Measurements from ENCODE around the gene KDM5C.
A peak's percentile ranks its signal among the peaks of the same experiment; 100 is the strongest.

KDM5C gene

GRCh38 chrX:53224860-53225797 is at the start of gene KDM5C:
TSS of gene KDM5C (minus strand) at chrX:53225207. CDS start at chrX:53224889, 318 bp downstream.
- peak; percentile 82 to 83 for DNase-seq (ENCODE audit: low read depth in 2 of 2)

GRCh38 chrX:53272808-53273337 is 47.9 kb upstream of the KDM5C start:
- DNase-seq (ENCODE audit: low read depth in 2 of 2): no peak

- DNase-seq (ENCODE audit: low read depth in 2 of 2): no peak
These were observed 44.6 kb upstream of the KDM5C start for GRCh38 chrX:53269536-53270107.

GRCh38 chrX:53268173-53268572 is 43.2 kb upstream of the KDM5C start:
- no peak for DNase-seq (ENCODE audit: low read depth in 2 of 2)

GRCh38 chrX:53266914-53267313 is 41.9 kb upstream of the KDM5C start:
- DNase-seq (ENCODE audit: low read depth in 2 of 2): no peak

- peak; percentile 57 to 58 for DNase-seq (ENCODE audit: low read depth in 2 of 2)
These were observed 41.0 kb upstream of the KDM5C start for GRCh38 chrX:53265771-53266574.

- DNase-seq (ENCODE audit: low read depth in 2 of 2): no peak
These were observed 38.6 kb upstream of the KDM5C start for GRCh38 chrX:53263597-53264094.

- DNase-seq (ENCODE audit: low read depth in 2 of 2): no peak
These were observed 37.9 kb upstream of the KDM5C start for GRCh38 chrX:53262918-53263394.

- DNase-seq (ENCODE audit: low read depth in 2 of 2): no peak
These were observed 37.3 kb upstream of the KDM5C start for GRCh38 chrX:53262189-53262917.

- DNase-seq (ENCODE audit: low read depth in 2 of 2): no peak
These were observed 36.5 kb upstream of the KDM5C start for GRCh38 chrX:53261355-53261972.

GRCh38 chrX:53260836-53261235 is 35.8 kb upstream of the KDM5C start:
- DNase-seq (ENCODE audit: low read depth in 2 of 2): no peak

- DNase-seq (ENCODE audit: low read depth in 2 of 2): no peak
These were observed 32.8 kb upstream of the KDM5C start for GRCh38 chrX:53257670-53258423.

- DNase-seq (ENCODE audit: low read depth in 2 of 2): no peak
These were observed 32.2 kb upstream of the KDM5C start for GRCh38 chrX:53257166-53257565.

GRCh38 chrX:53256446-53257041 is 31.5 kb upstream of the KDM5C start:
- DNase-seq (ENCODE audit: low read depth in 2 of 2): no peak

GRCh38 chrX:53255738-53256191 is 30.8 kb upstream of the KDM5C start:
- no peak for DNase-seq (ENCODE audit: low read depth in 2 of 2)

GRCh38 chrX:53254570-53255461 is 29.8 kb upstream of the KDM5C start:
- no peak for DNase-seq (ENCODE audit: low read depth in 2 of 2)

- DNase-seq (ENCODE audit: low read depth in 2 of 2): no peak
These were observed 28.4 kb upstream of the KDM5C start for GRCh38 chrX:53253293-53254020.

- peak in 1 of 2 experiments; percentile 10 for DNase-seq (ENCODE audit: low read depth in 2 of 2)
These were observed 26.3 kb upstream of the KDM5C start for GRCh38 chrX:53251307-53251706.
